ENCODE measurements around the gene TNIP3.

The TNIP3 gene

GRCh38 chr4:121129606-121130325 lies 34.4 kb downstream of the TNIP3 start:
- Histone ChIP-seq H3K27me3 (ENCODE audit: low read depth, low read length) (no peaks in the 10 kb centered on the region), H3K4me3 (ENCODE audit: low read length) (no peak overlapping the region), H3K4me1 (ENCODE audit: low read length) (no peaks in the 10 kb centered on the region), H3K36me3 (replicated peaks; ENCODE audit: low read depth, low read length) (no peaks in the 10 kb centered on the region), H3K79me2 (ENCODE audit: low read length) (no peaks in the 10 kb centered on the region), H2AFZ (ENCODE audit: low read depth, low read length) (no peak overlapping the region), H3K4me2 (ENCODE audit: low read length) (no peak overlapping the region), H3K27ac (ENCODE audit: low read length) (no peak overlapping the region), H3K9me3 (ENCODE audit: insufficient read depth, low read length) (no peaks in the 10 kb centered on the region), H4K20me1 (ENCODE audit: insufficient read depth, low read length) (no peaks in the 10 kb centered on the region), H3K9ac (ENCODE audit: low read length) (no peak overlapping the region)
- TF ChIP-seq CTCF (IDR thresholded peaks at IDR 0.05; ENCODE audit: low read depth, low read length), result no peak
- no peak for TF ChIP-seq EZH2phosphoT487 (IDR thresholded peaks at IDR 0.05; ENCODE audit: low read depth)

GRCh38 chr4:121127100-121127499 lies 37.0 kb downstream of the TNIP3 start:
- Histone ChIP-seq H3K4me3 (ENCODE audit: low read length) (no peak overlapping the region), H4K20me1 (ENCODE audit: insufficient read depth, low read length) (no peaks in the 10 kb centered on the region), H3K27me3 (ENCODE audit: low read depth, low read length) (no peaks in the 10 kb centered on the region), H3K9me3 (ENCODE audit: insufficient read depth, low read length) (no peaks in the 10 kb centered on the region), H3K9ac (ENCODE audit: low read length) (no peak overlapping the region), H3K27ac (ENCODE audit: low read length) (no peak overlapping the region), H3K36me3 (replicated peaks; ENCODE audit: low read depth, low read length) (no peaks in the 10 kb centered on the region), H3K4me2 (ENCODE audit: low read length) (no peak overlapping the region), H3K79me2 (ENCODE audit: low read length) (no peaks in the 10 kb centered on the region), H2AFZ (ENCODE audit: low read depth, low read length) (no peak overlapping the region), H3K4me1 (ENCODE audit: low read length) (no peaks in the 10 kb centered on the region)
- no peak for TF ChIP-seq CTCF (IDR thresholded peaks at IDR 0.05; ENCODE audit: low read depth, low read length)
- no peak for TF ChIP-seq EZH2phosphoT487 (IDR thresholded peaks at IDR 0.05; ENCODE audit: low read depth)

DNA sequence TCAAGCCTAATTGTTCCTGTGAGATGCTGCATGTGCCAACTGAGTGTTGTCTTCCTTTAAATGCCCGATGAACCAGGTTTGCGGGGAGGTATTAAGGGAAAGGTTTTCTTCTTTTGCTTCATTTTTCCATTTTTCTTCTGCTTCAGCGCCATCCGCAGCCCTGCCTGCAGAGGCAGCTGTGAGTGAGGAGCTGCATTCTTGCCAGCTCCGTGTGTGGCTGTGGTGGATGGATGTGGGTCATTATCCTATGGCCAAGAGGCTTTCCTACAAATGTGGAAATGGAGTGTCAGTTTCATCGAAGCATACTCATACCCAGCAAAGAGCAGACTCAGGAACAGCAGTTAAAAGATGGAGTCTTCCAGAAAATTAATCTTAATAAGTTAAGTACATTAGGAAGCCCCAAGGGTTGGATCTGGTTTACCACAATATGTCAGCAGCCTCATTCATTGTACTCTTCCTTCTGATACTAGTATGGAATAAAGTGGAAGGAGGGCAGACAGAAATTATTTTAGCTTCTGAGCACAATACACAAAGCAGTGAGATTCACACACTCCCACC lies 37.6 kb downstream of the TNIP3 start:
- Histone ChIP-seq H2AFZ (ENCODE audit: low read depth, low read length) (no peak overlapping the region), H3K27ac (ENCODE audit: low read length) (no peak overlapping the region), H3K79me2 (ENCODE audit: low read length) (no peaks in the 10 kb centered on the region), H3K9me3 (ENCODE audit: insufficient read depth, low read length) (no peaks in the 10 kb centered on the region), H3K36me3 (replicated peaks; ENCODE audit: low read depth, low read length) (no peaks in the 10 kb centered on the region), H3K9ac (ENCODE audit: low read length) (no peak overlapping the region), H3K4me1 (ENCODE audit: low read length) (no peaks in the 10 kb centered on the region), H4K20me1 (ENCODE audit: insufficient read depth, low read length) (no peaks in the 10 kb centered on the region), H3K27me3 (ENCODE audit: low read depth, low read length) (no peaks in the 10 kb centered on the region), H3K4me3 (ENCODE audit: low read length) (no peak overlapping the region), H3K4me2 (ENCODE audit: low read length) (no peak overlapping the region)
- no peak for TF ChIP-seq CTCF (IDR thresholded peaks at IDR 0.05; ENCODE audit: low read depth, low read length)
- TF ChIP-seq EZH2phosphoT487 (IDR thresholded peaks at IDR 0.05; ENCODE audit: low read depth), result no peak

DNA sequence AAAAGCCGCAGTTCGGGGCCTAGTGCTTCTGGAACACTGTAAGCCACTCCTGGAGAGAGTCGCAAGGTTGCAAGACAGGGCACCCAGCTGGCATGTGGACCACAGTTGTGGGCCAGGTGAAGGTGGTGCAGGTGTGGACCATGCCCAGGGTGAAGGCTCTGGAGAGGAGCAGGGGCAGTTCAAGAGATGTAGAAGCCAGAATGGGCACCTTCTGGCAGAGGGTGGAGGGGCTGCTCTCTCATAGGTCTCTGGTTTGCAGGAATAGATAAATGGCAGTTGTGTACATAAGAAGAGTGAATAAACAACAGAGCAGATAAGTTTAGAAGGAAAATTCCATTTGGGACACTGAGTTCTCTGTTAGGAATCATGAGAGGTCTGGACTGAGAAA lies 38.6 kb downstream of the TNIP3 start:
- Histone ChIP-seq H3K36me3 (replicated peaks; ENCODE audit: low read depth, low read length) (no peaks in the 10 kb centered on the region), H3K4me2 (ENCODE audit: low read length) (no peak overlapping the region), H4K20me1 (ENCODE audit: insufficient read depth, low read length) (no peaks in the 10 kb centered on the region), H2AFZ (ENCODE audit: low read depth, low read length) (no peak overlapping the region), H3K9me3 (ENCODE audit: insufficient read depth, low read length) (no peaks in the 10 kb centered on the region), H3K27ac (ENCODE audit: low read length) (no peak overlapping the region), H3K9ac (ENCODE audit: low read length) (no peak overlapping the region), H3K4me1 (ENCODE audit: low read length) (no peaks in the 10 kb centered on the region), H3K4me3 (ENCODE audit: low read length) (no peak overlapping the region), H3K27me3 (ENCODE audit: low read depth, low read length) (no peaks in the 10 kb centered on the region), H3K79me2 (ENCODE audit: low read length) (no peaks in the 10 kb centered on the region)
- TF ChIP-seq EZH2phosphoT487 (IDR thresholded peaks at IDR 0.05; ENCODE audit: low read depth) (no peak), CTCF (IDR thresholded peaks at IDR 0.05; ENCODE audit: low read depth, low read length) (no peak)

Data from OCI-LY3 (cell line).